Esophagus squamous epithelium (tissue), 5 donors: ENCODE data around the gene RBM47. TPM values are rescaled to one million over a fixed set of nuclear protein-coding genes. Genes with fewer than 3 reads are reported as not detected.
A peak's percentile ranks its signal among the peaks of the same experiment; 100 is the strongest.

Experiments
- DNase-seq: peaks from one replicate; lab custom pipeline; 2025; lab: John Stamatoyannopoulos, UW
- H3K27ac ChIP-seq, 4 donors: fragments of 200-600 bp; sonication (generic); one replicate each; pipeline ENCODE4 v1.5.1; 2016 to 2019; ENCODE audit warnings: mild to moderate bottlenecking in 1 of 4
- H3K27me3 ChIP-seq, 4 donors: fragments of 200-600 bp; sonication (generic); 1 replicate in 3 of 4; 2 replicates in 1 of 4; pipeline versions ENCODE4 v1.5.1 to v1.6.0; 2017 to 2021; ENCODE audit warnings: antibody characterized with exemption in 1 of 4
- H3K36me3 ChIP-seq, 3 donors: fragments of 200-600 bp; sonication (generic); one replicate each; pipeline ENCODE4 v1.5.1; 2016 to 2019
- H3K4me1 ChIP-seq, 3 donors: fragments of 200-600 bp; sonication (generic); one replicate each; pipeline ENCODE4 v1.5.1; 2017 to 2019
- H3K4me3 ChIP-seq, 4 donors: fragments of 200-600 bp; sonication (generic); 1 replicate in 3 of 4; 2 replicates in 1 of 4; pipeline ENCODE4 v1.5.1; 2016 to 2019; ENCODE audit warnings: mild to moderate bottlenecking in 2 of 4, moderate library complexity in 1 of 4
- H3K9me3 ChIP-seq, 3 donors: fragments of 200-600 bp; sonication (generic); one replicate each; pipeline ENCODE4 v1.5.1; 2016 to 2019
- CTCF ChIP-seq, 6 experiments: fragments of 450-650 bp in 4 of 6; fragments of 200-600 bp in 2 of 6; sonication (generic) in 2 of 6; IDR thresholded peaks; one replicate each; pipeline ENCODE4 v1.5.1; 2016 to 2019; ENCODE audit warnings: antibody characterized with exemption in 6 of 6, mild to moderate bottlenecking in 4 of 6, moderate library complexity in 4 of 6
- POLR2A ChIP-seq, 4 donors: fragments of 450-650 bp; IDR thresholded peaks; one replicate each; pipeline ENCODE4 v1.6.1; 2017; ENCODE audit warnings: antibody characterized with exemption in 4 of 4, mild to moderate bottlenecking in 4 of 4, moderate library complexity in 3 of 4
- WGBS, 2 donors: methylation state at CpG; one replicate each; pipeline ENCODE4 v1.1.5; 2018; 5-methylcytosine and 5-hydroxymethylcytosine counted together
- intact Hi-C: fragments of 100-400 bp; cut with DNase I; formaldehyde crosslinking; loops from one replicate; pipeline ENCODE4 v1.15.0; 2022
- total RNA-seq, 4 donors: library from RNA; depleted of rRNA; stranded (reverse); fragments of >200 nt; gene quantifications; one replicate each; pipeline ENCODE4 v1.1.0, GENCODE V29; 2016
- donor health status: DM: yes; HTN: yes; CAD: no.

RBM47 gene
- total RNA-seq, 4 donors from 2014 or later, result 94.6 to 197 (median 125) TPM

DNA sequence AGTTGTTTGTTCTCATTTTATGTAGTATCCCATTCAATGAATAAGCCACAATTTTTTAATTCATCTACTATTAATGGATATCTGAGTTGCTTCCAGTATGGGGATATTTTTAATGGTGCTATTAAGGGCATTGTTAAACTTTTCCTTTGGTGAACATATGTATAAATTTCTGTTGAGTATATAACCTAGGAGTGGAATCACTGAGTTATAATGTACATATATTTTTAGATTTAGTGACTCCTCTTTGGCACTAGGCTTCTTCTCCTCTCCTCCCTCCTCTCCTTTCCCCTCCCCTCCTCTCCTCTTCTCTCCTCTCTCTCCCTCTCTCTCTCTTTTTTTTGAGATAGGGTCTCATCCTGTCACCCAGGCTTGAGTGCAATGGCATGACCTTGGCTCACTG lies 26.4 kb downstream of the RBM47 start:
- no peak overlapping the region for H3K27ac ChIP-seq
- TF ChIP-seq CTCF (IDR thresholded peaks at IDR 0.05), result no peak
- TF ChIP-seq POLR2A (IDR thresholded peaks at IDR 0.05), result no peak
- intact Hi-C loops, result no loop called here
- H3K36me3 ChIP-seq, result peaks cover 0 to 20% (median 0%) of the 10 kb centered on the region in 3 donors
- no peaks in the 10 kb centered on the region for H3K9me3 ChIP-seq
- H3K4me1 ChIP-seq, result peaks cover 0 to 11% (median 0%) of the 10 kb centered on the region in 3 donors
- H3K4me3 ChIP-seq, result no peak overlapping the region
- no peak for DNase-seq
- H3K27me3 ChIP-seq, result no peaks in the 10 kb centered on the region

- no peak for DNase-seq
- Histone ChIP-seq H3K9me3 (no peaks in the 10 kb centered on the region), H3K27ac (peak overlapping the region in 1 of 4 donors; percentile 51), H3K4me1 (no peaks in the 10 kb centered on the region), H3K27me3 (no peaks in the 10 kb centered on the region), H3K4me3 (no peak overlapping the region), H3K36me3 (peaks cover 0 to 28% (median 0%) of the 10 kb centered on the region in 3 donors)
- no peak for TF ChIP-seq POLR2A (IDR thresholded peaks at IDR 0.05)
- no peak for TF ChIP-seq CTCF (IDR thresholded peaks at IDR 0.05)
- 76 to 83% methylated on average over 3 to 7 of the region's 7 CpGs for WGBS, 2 donors
- intact Hi-C loops, result no loop called here
Measured at GRCh38 chr4:40601641-40602040, 28.0 kb downstream of the RBM47 start.

- no peak overlapping the region for H3K4me3 ChIP-seq
- DNase-seq, result no peak
- H3K27ac ChIP-seq, result no peak overlapping the region
- H3K36me3 ChIP-seq, result peaks cover 0 to 36% (median 0%) of the 10 kb centered on the region in 3 donors
- H3K4me1 ChIP-seq, result no peaks in the 10 kb centered on the region
- no peaks in the 10 kb centered on the region for H3K9me3 ChIP-seq
- WGBS, 2 donors, result 92 to 93% methylated on average over 9 to 10 of the region's 10 CpGs
- H3K27me3 ChIP-seq, result no peaks in the 10 kb centered on the region
- intact Hi-C loops, result no loop called here
- no peak for TF ChIP-seq POLR2A (IDR thresholded peaks at IDR 0.05)
- TF ChIP-seq CTCF (IDR thresholded peaks at IDR 0.05), result no peak
Measured at GRCh38 chr4:40600850-40601249, 28.8 kb downstream of the RBM47 start.

- H3K4me3 ChIP-seq, result no peak overlapping the region
- TF ChIP-seq CTCF (IDR thresholded peaks at IDR 0.05) (no peak), POLR2A (IDR thresholded peaks at IDR 0.05) (no peak)
- intact Hi-C loops, result no loop called here
- no peaks in the 10 kb centered on the region for H3K9me3 ChIP-seq
- H3K27ac ChIP-seq, result no peak overlapping the region
- H3K27me3 ChIP-seq, result no peaks in the 10 kb centered on the region
- DNase-seq, result no peak
- 33 to 93% methylated on average over 1 to 2 of the region's 2 CpGs for WGBS, 2 donors
- H3K36me3 ChIP-seq, result peaks cover 0 to 37% (median 0%) of the 10 kb centered on the region in 3 donors
- H3K4me1 ChIP-seq, result peaks cover 0 to 6% (median 0%) of the 10 kb centered on the region in 3 donors
Measured at GRCh38 chr4:40599431-40599830, 30.2 kb downstream of the RBM47 start.

DNA sequence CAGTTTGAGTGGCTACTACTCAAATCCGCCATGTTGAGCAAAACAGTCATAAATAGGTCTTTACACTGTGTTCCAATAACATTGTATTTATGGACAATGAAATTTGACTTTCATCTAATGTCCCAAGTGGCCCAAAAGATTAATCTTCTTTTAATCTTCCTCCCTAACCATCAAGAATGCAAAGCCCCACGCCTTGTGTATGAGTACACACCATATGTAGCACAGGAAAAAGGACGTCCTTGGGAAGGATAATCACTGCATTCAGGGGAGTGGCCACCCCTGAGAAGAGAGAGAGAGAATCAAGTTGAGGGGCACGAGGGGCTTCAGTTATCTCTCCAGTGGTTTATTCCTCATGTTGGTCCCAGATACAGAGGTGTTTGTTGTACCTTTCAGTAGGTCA lies 33.1 kb downstream of the RBM47 start:
- H3K4me3 ChIP-seq, result no peak overlapping the region
- intact Hi-C loops, result no loop called here
- TF ChIP-seq CTCF (IDR thresholded peaks at IDR 0.05) (no peak), POLR2A (IDR thresholded peaks at IDR 0.05) (no peak)
- no peak for DNase-seq
- peaks cover 0 to 6% (median 0%) of the 10 kb centered on the region in 3 donors for H3K4me1 ChIP-seq
- no peak overlapping the region for H3K27ac ChIP-seq
- peaks cover 0 to 62% (median 4%) of the 10 kb centered on the region in 3 donors for H3K36me3 ChIP-seq
- no peaks in the 10 kb centered on the region for H3K27me3 ChIP-seq
- 73 to 81% methylated on average over 4 of the region's 4 CpGs for WGBS, 2 donors
- H3K9me3 ChIP-seq, result no peaks in the 10 kb centered on the region
